Osteoblast (primary cell): ENCODE measurements around the gene LPGAT1. TPM values are rescaled to one million over a fixed set of nuclear protein-coding genes. Genes with fewer than 3 reads are reported as not detected.

Source experiments
- DNase-seq: peaks from one replicate; pipeline ENCODE4 v3.0.0; 2011; ENCODE audit warnings: low spot score, mixed read lengths; ENCODE audit not compliant: insufficient read length; ENCODE audit errors: missing footprints
- H2AFZ ChIP-seq: 2 replicates; pipeline ENCODE4 v1.6.0; 2011; ENCODE audit warnings: mild to moderate bottlenecking, low read length
- H3K27ac ChIP-seq: 2 replicates; pipeline ENCODE4 v1.5.1; 2011; ENCODE audit warnings: mild to moderate bottlenecking, low read depth, low read length, moderate library complexity
- H3K27me3 ChIP-seq: 2 replicates; pipeline ENCODE4 v1.6.0; 2012; ENCODE audit warnings: mild to moderate bottlenecking, control low read depth, inconsistent platforms, low read length, moderate library complexity; ENCODE audit not compliant: insufficient read depth
- H3K36me3 ChIP-seq: 2 replicates; pipeline ENCODE4 v1.5.1; 2011; ENCODE audit warnings: mild to moderate bottlenecking, low read length, control low read depth, moderate library complexity; ENCODE audit not compliant: insufficient read depth
- H3K4me1 ChIP-seq: 2 replicates; pipeline ENCODE4 v1.5.1; 2011; ENCODE audit warnings: mild to moderate bottlenecking, low read length, control low read depth, moderate library complexity; ENCODE audit not compliant: insufficient read depth
- H3K4me2 ChIP-seq: 2 replicates; pipeline ENCODE4 v1.6.0; 2011; ENCODE audit warnings: mild to moderate bottlenecking, low read length; ENCODE audit not compliant: insufficient read depth
- H3K4me3 ChIP-seq: fragments of 200-600 bp; sonication (generic); 3 replicates; pipeline ENCODE4 v1.5.1; 2012; ENCODE audit warnings: mild to moderate bottlenecking, low read length, inconsistent platforms; ENCODE audit not compliant: insufficient read depth
- H3K79me2 ChIP-seq: 2 replicates; pipeline ENCODE4 v1.6.0; 2012; ENCODE audit warnings: mild to moderate bottlenecking, low read length, control low read depth, inconsistent platforms; ENCODE audit not compliant: insufficient read depth
- H3K9me3 ChIP-seq: 2 replicates; pipeline ENCODE4 v1.5.1; 2011; ENCODE audit warnings: low read depth, low read length, control low read depth
- H4K20me1 ChIP-seq: 2 replicates; pipeline ENCODE4 v1.6.0; 2012; ENCODE audit warnings: mild to moderate bottlenecking, low read length, control low read depth; ENCODE audit not compliant: insufficient read depth
- total RNA-seq: library from RNA; depleted of rRNA; stranded (reverse); fragments of >200 nt; gene quantifications from 2 replicates; pipeline ENCODE4 v1.2.3, GENCODE V29; 2012
- TF ChIP-seq, protein P1 (sequence below): IDR thresholded peaks from 2 replicates; pipeline ENCODE4 v1.5.1; 2011; ENCODE audit warnings: mild to moderate bottlenecking, low read depth, low read length, moderate library complexity; ENCODE audit errors: extremely low read depth

LPGAT1 gene
- total RNA-seq, 1 donor = 43.4 TPM

GRCh38 chr1:211734791-211735190, 95.8 kb downstream of the LPGAT1 start:
- no peak overlapping the region for H3K4me3 ChIP-seq
- no peaks in the 10 kb centered on the region for H3K36me3 ChIP-seq
- H3K4me1 ChIP-seq = peaks cover 13% of the 10 kb centered on the region
- H2AFZ ChIP-seq = no peak overlapping the region
- H4K20me1 ChIP-seq = no peaks in the 10 kb centered on the region
- H3K79me2 ChIP-seq = no peaks in the 10 kb centered on the region
- TF ChIP-seq, protein P1, sequence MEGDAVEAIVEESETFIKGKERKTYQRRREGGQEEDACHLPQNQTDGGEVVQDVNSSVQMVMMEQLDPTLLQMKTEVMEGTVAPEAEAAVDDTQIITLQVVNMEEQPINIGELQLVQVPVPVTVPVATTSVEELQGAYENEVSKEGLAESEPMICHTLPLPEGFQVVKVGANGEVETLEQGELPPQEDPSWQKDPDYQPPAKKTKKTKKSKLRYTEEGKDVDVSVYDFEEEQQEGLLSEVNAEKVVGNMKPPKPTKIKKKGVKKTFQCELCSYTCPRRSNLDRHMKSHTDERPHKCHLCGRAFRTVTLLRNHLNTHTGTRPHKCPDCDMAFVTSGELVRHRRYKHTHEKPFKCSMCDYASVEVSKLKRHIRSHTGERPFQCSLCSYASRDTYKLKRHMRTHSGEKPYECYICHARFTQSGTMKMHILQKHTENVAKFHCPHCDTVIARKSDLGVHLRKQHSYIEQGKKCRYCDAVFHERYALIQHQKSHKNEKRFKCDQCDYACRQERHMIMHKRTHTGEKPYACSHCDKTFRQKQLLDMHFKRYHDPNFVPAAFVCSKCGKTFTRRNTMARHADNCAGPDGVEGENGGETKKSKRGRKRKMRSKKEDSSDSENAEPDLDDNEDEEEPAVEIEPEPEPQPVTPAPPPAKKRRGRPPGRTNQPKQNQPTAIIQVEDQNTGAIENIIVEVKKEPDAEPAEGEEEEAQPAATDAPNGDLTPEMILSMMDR = no peak
- H3K27me3 ChIP-seq = no peaks in the 10 kb centered on the region
- no peak for DNase-seq
- no peaks in the 10 kb centered on the region for H3K9me3 ChIP-seq
- H3K4me2 ChIP-seq = no peak overlapping the region
- H3K27ac ChIP-seq = no peak overlapping the region

DNA sequence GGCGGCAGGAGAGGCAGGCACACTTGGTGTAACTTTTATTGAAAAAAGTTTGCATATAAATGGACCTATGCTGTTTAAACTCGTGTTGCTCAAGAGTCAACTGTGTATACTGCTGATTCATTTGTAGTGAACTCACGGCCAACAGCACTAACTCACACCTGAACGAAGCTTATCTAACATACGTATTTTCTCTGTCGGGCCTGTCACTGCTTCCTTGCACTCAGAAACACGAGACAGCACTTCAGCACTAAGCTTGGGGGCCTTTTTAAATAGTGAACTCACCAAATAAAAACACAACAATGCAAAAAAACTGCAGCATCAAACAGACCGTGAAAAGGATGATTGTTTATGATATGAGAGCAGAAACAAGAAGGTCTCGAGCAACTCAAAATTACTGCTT, 96.2 kb downstream of the LPGAT1 start:
- TF ChIP-seq, protein P1 = no peak
- Histone ChIP-seq H3K36me3 (no peaks in the 10 kb centered on the region), H3K4me1 (peaks cover 13% of the 10 kb centered on the region), H4K20me1 (no peaks in the 10 kb centered on the region), H3K9me3 (no peaks in the 10 kb centered on the region), H3K79me2 (no peaks in the 10 kb centered on the region), H3K4me2 (no peak overlapping the region), H3K27me3 (no peaks in the 10 kb centered on the region), H3K27ac (no peak overlapping the region), H3K4me3 (no peak overlapping the region), H2AFZ (no peak overlapping the region)
- no peak for DNase-seq

DNA sequence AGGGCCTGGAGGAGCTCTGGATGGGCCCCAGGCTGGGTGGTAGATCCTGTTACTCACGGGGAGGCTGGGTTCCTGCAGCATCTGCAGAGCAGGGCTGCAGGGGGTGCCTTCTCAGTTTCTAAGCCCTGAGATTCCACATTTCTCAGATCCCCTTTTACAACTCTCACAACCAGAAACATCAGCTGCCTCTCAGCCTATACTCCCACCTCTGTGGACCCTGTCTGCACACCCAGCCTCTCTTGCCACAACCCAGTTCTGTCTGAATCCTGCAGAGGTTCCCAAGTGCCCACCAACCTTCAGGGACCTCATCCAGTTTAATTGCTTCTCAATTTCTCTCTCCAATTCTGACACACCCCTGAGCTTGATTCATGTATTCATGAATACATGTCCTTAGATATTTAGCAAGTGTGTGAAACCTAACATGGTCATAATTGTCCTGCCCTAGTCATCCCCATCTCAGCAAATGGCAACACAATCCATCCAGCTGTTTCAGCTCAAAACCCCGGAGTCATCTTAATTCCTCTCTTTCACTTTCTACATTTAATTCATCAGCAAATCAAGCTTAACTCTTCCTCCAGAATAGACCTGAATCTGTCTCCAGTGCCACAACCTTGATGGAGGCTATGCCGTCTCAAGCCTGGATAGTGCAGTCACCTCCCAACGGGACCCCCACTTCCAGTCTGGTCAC, 98.1 kb downstream of the LPGAT1 start:
- Histone ChIP-seq H3K4me3 (no peak overlapping the region), H4K20me1 (no peaks in the 10 kb centered on the region), H3K4me1 (peaks cover 13% of the 10 kb centered on the region), H3K36me3 (no peaks in the 10 kb centered on the region), H3K27ac (no peak overlapping the region), H3K79me2 (no peaks in the 10 kb centered on the region), H3K27me3 (no peaks in the 10 kb centered on the region), H2AFZ (no peak overlapping the region), H3K4me2 (no peak overlapping the region), H3K9me3 (no peaks in the 10 kb centered on the region)
- DNase-seq = no peak
- TF ChIP-seq, protein P1 = no peak

GRCh38 chr1:211731456-211732292, 98.9 kb downstream of the LPGAT1 start:
- Histone ChIP-seq H3K4me2 (no peak overlapping the region), H3K27me3 (no peaks in the 10 kb centered on the region), H3K4me1 (peaks cover 13% of the 10 kb centered on the region), H2AFZ (no peak overlapping the region), H3K9me3 (no peaks in the 10 kb centered on the region), H3K4me3 (no peak overlapping the region), H4K20me1 (no peaks in the 10 kb centered on the region), H3K79me2 (no peaks in the 10 kb centered on the region), H3K27ac (no peak overlapping the region), H3K36me3 (no peaks in the 10 kb centered on the region)
- TF ChIP-seq, protein P1 = no peak
- DNase-seq = peak; percentile 61
